Fibroblast of lung (primary cell): ENCODE data around the gene AGBL3.

ENCODE experiments used
- EZH2 ChIP-seq: IDR thresholded peaks from 2 replicates; pipeline ENCODE4 v1.5.1; 2012; ENCODE audit warnings: low read length, control low read depth, mild to moderate bottlenecking; ENCODE audit errors: missing control alignments
- TF ChIP-seq, protein P1 (sequence below), 2 donors: IDR thresholded peaks in 1 of 2; conservative IDR thresholded peaks in 1 of 2; 1 replicate in 1 of 2; 2 replicates in 1 of 2; pipeline ENCODE4 v1.5.1; 2011 to 2012; ENCODE audit warnings: low read length in 2 of 2, control low read depth in 1 of 2, inconsistent platforms in 1 of 2, low read depth in 1 of 2, mild to moderate bottlenecking in 1 of 2

DNA sequence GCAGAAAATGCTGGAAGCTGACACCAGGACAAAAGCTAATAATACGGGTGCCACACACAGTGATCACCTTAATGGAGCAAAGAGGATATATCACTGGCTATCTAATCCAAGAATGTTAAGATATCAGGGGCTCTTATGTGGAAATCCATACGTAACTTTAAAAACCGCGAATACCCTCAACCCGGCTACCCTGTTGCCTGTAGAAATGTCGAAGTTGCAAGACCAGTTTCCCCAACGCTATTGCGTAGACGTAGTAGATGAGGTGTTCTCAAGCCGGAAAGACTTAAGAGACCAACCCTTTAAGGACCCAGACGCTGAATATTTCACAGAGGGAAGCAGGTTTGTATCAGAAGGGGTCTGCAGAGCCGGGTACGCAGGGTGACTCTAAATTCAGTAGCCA is 192.1 kb downstream of the AGBL3 start:
- TF ChIP-seq, protein P1, sequence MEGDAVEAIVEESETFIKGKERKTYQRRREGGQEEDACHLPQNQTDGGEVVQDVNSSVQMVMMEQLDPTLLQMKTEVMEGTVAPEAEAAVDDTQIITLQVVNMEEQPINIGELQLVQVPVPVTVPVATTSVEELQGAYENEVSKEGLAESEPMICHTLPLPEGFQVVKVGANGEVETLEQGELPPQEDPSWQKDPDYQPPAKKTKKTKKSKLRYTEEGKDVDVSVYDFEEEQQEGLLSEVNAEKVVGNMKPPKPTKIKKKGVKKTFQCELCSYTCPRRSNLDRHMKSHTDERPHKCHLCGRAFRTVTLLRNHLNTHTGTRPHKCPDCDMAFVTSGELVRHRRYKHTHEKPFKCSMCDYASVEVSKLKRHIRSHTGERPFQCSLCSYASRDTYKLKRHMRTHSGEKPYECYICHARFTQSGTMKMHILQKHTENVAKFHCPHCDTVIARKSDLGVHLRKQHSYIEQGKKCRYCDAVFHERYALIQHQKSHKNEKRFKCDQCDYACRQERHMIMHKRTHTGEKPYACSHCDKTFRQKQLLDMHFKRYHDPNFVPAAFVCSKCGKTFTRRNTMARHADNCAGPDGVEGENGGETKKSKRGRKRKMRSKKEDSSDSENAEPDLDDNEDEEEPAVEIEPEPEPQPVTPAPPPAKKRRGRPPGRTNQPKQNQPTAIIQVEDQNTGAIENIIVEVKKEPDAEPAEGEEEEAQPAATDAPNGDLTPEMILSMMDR (conservative IDR thresholded peaks at IDR 0.05 in 1 of 2, IDR thresholded peaks at IDR 0.05 in 1 of 2; ENCODE audit: low read depth in 1 of 2, low read length in 2 of 2) = no peak
- no peak for TF ChIP-seq EZH2
